Measurements from ENCODE around the gene FGD6.

The FGD6 gene

GRCh38 chr12:95126076-95126475, 91.2 kb downstream of the FGD6 start:
- Histone ChIP-seq H3K27me3 (ENCODE audit: control insufficient read depth, insufficient read depth, low read length) (no peaks in the 10 kb centered on the region), H3K4me1 (ENCODE audit: control insufficient read depth, insufficient read depth, low read length) (peaks cover 4% of the 10 kb centered on the region; the same call in 1 of the 2 replicates), H3K9me3 (ENCODE audit: control insufficient read depth, insufficient read depth, low read depth, low read length) (no peaks in the 10 kb centered on the region), H3K27ac (ENCODE audit: low read depth, low read length) (no peak overlapping the region), H3K4me3 (ENCODE audit: low read depth, low read length) (no peak overlapping the region), H3K36me3 (ENCODE audit: control insufficient read depth, insufficient read depth, low read length) (peaks cover 45% of the 10 kb centered on the region), H3K9ac (ENCODE audit: low read length) (no peak overlapping the region)

GRCh38 chr12:95124106-95124505, 93.2 kb downstream of the FGD6 start:
- no peak overlapping the region for H3K27ac ChIP-seq (ENCODE audit: low read depth, low read length)
- no peak overlapping the region for H3K4me3 ChIP-seq (ENCODE audit: low read depth, low read length)
- no peaks in the 10 kb centered on the region for H3K27me3 ChIP-seq (ENCODE audit: control insufficient read depth, insufficient read depth, low read length)
- H3K9ac ChIP-seq (ENCODE audit: low read length): no peak overlapping the region
- no peaks in the 10 kb centered on the region for H3K9me3 ChIP-seq (ENCODE audit: control insufficient read depth, insufficient read depth, low read depth, low read length)
- peaks cover 39% of the 10 kb centered on the region for H3K36me3 ChIP-seq (ENCODE audit: control insufficient read depth, insufficient read depth, low read length)
- H3K4me1 ChIP-seq (ENCODE audit: control insufficient read depth, insufficient read depth, low read length): no peaks in the 10 kb centered on the region

GRCh38 chr12:95118788-95119179, 98.5 kb downstream of the FGD6 start:
- H3K27me3 ChIP-seq (ENCODE audit: control insufficient read depth, insufficient read depth, low read length): no peaks in the 10 kb centered on the region
- no peak overlapping the region for H3K4me3 ChIP-seq (ENCODE audit: low read depth, low read length)
- peaks cover 32% of the 10 kb centered on the region for H3K4me1 ChIP-seq (ENCODE audit: control insufficient read depth, insufficient read depth, low read length)

GRCh38 chr12:95118138-95118787, 99.0 kb downstream of the FGD6 start:
- no peaks in the 10 kb centered on the region for H3K9me3 ChIP-seq (ENCODE audit: control insufficient read depth, insufficient read depth, low read depth, low read length)
- no peak overlapping the region for H3K4me3 ChIP-seq (ENCODE audit: low read depth, low read length)
- H3K27me3 ChIP-seq (ENCODE audit: control insufficient read depth, insufficient read depth, low read length): no peaks in the 10 kb centered on the region
- H3K27ac ChIP-seq (ENCODE audit: low read depth, low read length): no peak overlapping the region
- H3K4me1 ChIP-seq (ENCODE audit: control insufficient read depth, insufficient read depth, low read length): peaks cover 32% of the 10 kb centered on the region
- 0 out of 2 replicates have a peak, but pooled peaks cover 9% of the 10 kb centered on the region for H3K36me3 ChIP-seq (ENCODE audit: control insufficient read depth, insufficient read depth, low read length)
- no peak overlapping the region for H3K9ac ChIP-seq (ENCODE audit: low read length)

More at GRCh38 chr12:95118788-95119179, 98.5 kb downstream of the FGD6 start:
- no peak overlapping the region for H3K9ac ChIP-seq (ENCODE audit: low read length)
- no peak overlapping the region for H3K27ac ChIP-seq (ENCODE audit: low read depth, low read length)
- no peaks in the 10 kb centered on the region for H3K9me3 ChIP-seq (ENCODE audit: control insufficient read depth, insufficient read depth, low read depth, low read length)
- peaks cover 5% of the 10 kb centered on the region; the same call in 1 of the 2 replicates for H3K36me3 ChIP-seq (ENCODE audit: control insufficient read depth, insufficient read depth, low read length)

GRCh38 chr12:95117178-95117599, 100.1 kb downstream of the FGD6 start:
- Histone ChIP-seq H3K9ac (ENCODE audit: low read length) (no peak overlapping the region), H3K27ac (ENCODE audit: low read depth, low read length) (peak overlapping the region; percentile 16; the same call in 1 of the 2 replicates)

GRCh38 chr12:95116773-95117172, 100.5 kb downstream of the FGD6 start:
- H3K9ac ChIP-seq (ENCODE audit: low read length): peak overlapping the region; percentile 9

More at GRCh38 chr12:95117178-95117599, 100.1 kb downstream of the FGD6 start:
- Histone ChIP-seq H3K4me3 (ENCODE audit: low read depth, low read length) (no peak overlapping the region), H3K9me3 (ENCODE audit: control insufficient read depth, insufficient read depth, low read depth, low read length) (no peaks in the 10 kb centered on the region), H3K4me1 (ENCODE audit: control insufficient read depth, insufficient read depth, low read length) (peaks cover 32% of the 10 kb centered on the region), H3K27me3 (ENCODE audit: control insufficient read depth, insufficient read depth, low read length) (no peaks in the 10 kb centered on the region), H3K36me3 (ENCODE audit: control insufficient read depth, insufficient read depth, low read length) (peaks cover 16% of the 10 kb centered on the region)

GRCh38 chr12:95116341-95116740, 100.9 kb downstream of the FGD6 start:
- H3K9me3 ChIP-seq (ENCODE audit: control insufficient read depth, insufficient read depth, low read depth, low read length): no peaks in the 10 kb centered on the region
- peaks cover 32% of the 10 kb centered on the region for H3K4me1 ChIP-seq (ENCODE audit: control insufficient read depth, insufficient read depth, low read length)
- H3K27ac ChIP-seq (ENCODE audit: low read depth, low read length): peak overlapping the region; percentile 16
- H3K27me3 ChIP-seq (ENCODE audit: control insufficient read depth, insufficient read depth, low read length): no peaks in the 10 kb centered on the region
- peaks cover 21% of the 10 kb centered on the region for H3K36me3 ChIP-seq (ENCODE audit: control insufficient read depth, insufficient read depth, low read length)
- peak overlapping the region; percentile 9 for H3K9ac ChIP-seq (ENCODE audit: low read length)
- no peak overlapping the region for H3K4me3 ChIP-seq (ENCODE audit: low read depth, low read length)

More at GRCh38 chr12:95116773-95117172, 100.5 kb downstream of the FGD6 start:
- Histone ChIP-seq H3K9me3 (ENCODE audit: control insufficient read depth, insufficient read depth, low read depth, low read length) (no peaks in the 10 kb centered on the region), H3K27ac (ENCODE audit: low read depth, low read length) (peak overlapping the region; percentile 16; the same call in 1 of the 2 replicates), H3K4me3 (ENCODE audit: low read depth, low read length) (no peak overlapping the region), H3K36me3 (ENCODE audit: control insufficient read depth, insufficient read depth, low read length) (peaks cover 18% of the 10 kb centered on the region), H3K4me1 (ENCODE audit: control insufficient read depth, insufficient read depth, low read length) (peaks cover 32% of the 10 kb centered on the region), H3K27me3 (ENCODE audit: control insufficient read depth, insufficient read depth, low read length) (no peaks in the 10 kb centered on the region)

- Histone ChIP-seq H3K9ac (ENCODE audit: low read length) (peak overlapping the region; percentile 9), H3K36me3 (ENCODE audit: control insufficient read depth, insufficient read depth, low read length) (peaks cover 27% of the 10 kb centered on the region), H3K27ac (ENCODE audit: low read depth, low read length) (peak overlapping the region; percentile 16), H3K4me1 (ENCODE audit: control insufficient read depth, insufficient read depth, low read length) (peaks cover 32% of the 10 kb centered on the region), H3K9me3 (ENCODE audit: control insufficient read depth, insufficient read depth, low read depth, low read length) (no peaks in the 10 kb centered on the region), H3K27me3 (ENCODE audit: control insufficient read depth, insufficient read depth, low read length) (no peaks in the 10 kb centered on the region), H3K4me3 (ENCODE audit: low read depth, low read length) (no peak overlapping the region)
Observed at GRCh38 chr12:95115641-95116040, 101.6 kb downstream of the FGD6 start.

GRCh38 chr12:95114766-95115405, 102.4 kb downstream of the FGD6 start:
- H3K4me3 ChIP-seq (ENCODE audit: low read depth, low read length): no peak overlapping the region
- peak overlapping the region; percentile 16 for H3K27ac ChIP-seq (ENCODE audit: low read depth, low read length)
- H3K9me3 ChIP-seq (ENCODE audit: control insufficient read depth, insufficient read depth, low read depth, low read length): no peaks in the 10 kb centered on the region
- H3K4me1 ChIP-seq (ENCODE audit: control insufficient read depth, insufficient read depth, low read length): peaks cover 32% of the 10 kb centered on the region
- peak overlapping the region; percentile 9 for H3K9ac ChIP-seq (ENCODE audit: low read length)
- H3K27me3 ChIP-seq (ENCODE audit: control insufficient read depth, insufficient read depth, low read length): no peaks in the 10 kb centered on the region
- H3K36me3 ChIP-seq (ENCODE audit: control insufficient read depth, insufficient read depth, low read length): peaks cover 26% of the 10 kb centered on the region

- Histone ChIP-seq H3K4me1 (ENCODE audit: control insufficient read depth, insufficient read depth, low read length) (no peaks in the 10 kb centered on the region), H3K36me3 (ENCODE audit: control insufficient read depth, insufficient read depth, low read length) (peaks cover 81% of the 10 kb centered on the region), H3K27me3 (ENCODE audit: control insufficient read depth, insufficient read depth, low read length) (no peaks in the 10 kb centered on the region), H3K9me3 (ENCODE audit: control insufficient read depth, insufficient read depth, low read depth, low read length) (no peaks in the 10 kb centered on the region), H3K9ac (ENCODE audit: low read length) (no peak overlapping the region), H3K4me3 (ENCODE audit: low read depth, low read length) (no peak overlapping the region), H3K27ac (ENCODE audit: low read depth, low read length) (no peak overlapping the region)
Observed at GRCh38 chr12:95107362-95107761, 109.9 kb downstream of the FGD6 start.

- Histone ChIP-seq H3K9ac (ENCODE audit: low read length) (no peak overlapping the region), H3K27me3 (ENCODE audit: control insufficient read depth, insufficient read depth, low read length) (no peaks in the 10 kb centered on the region), H3K9me3 (ENCODE audit: control insufficient read depth, insufficient read depth, low read depth, low read length) (no peaks in the 10 kb centered on the region), H3K4me3 (ENCODE audit: low read depth, low read length) (no peak overlapping the region), H3K4me1 (ENCODE audit: control insufficient read depth, insufficient read depth, low read length) (no peaks in the 10 kb centered on the region), H3K36me3 (ENCODE audit: control insufficient read depth, insufficient read depth, low read length) (peaks cover 77% of the 10 kb centered on the region), H3K27ac (ENCODE audit: low read depth, low read length) (no peak overlapping the region)
Observed at GRCh38 chr12:95105540-95105939, 111.7 kb downstream of the FGD6 start.

Measured in HUES6 (cell line).